Upper lobe of right lung (tissue), 1 donor: ENCODE measurements around the gene TMEM200A. TPM values are rescaled to one million over a fixed set of nuclear protein-coding genes. Genes with fewer than 3 reads are reported as not detected.

Experiments used
- ATAC-seq: fragments of 200-7000 bp; cut with Tn5 transposase; one replicate; pipeline ENCODE4 v1.9.1; 2020; ENCODE audit warnings: mild to moderate bottlenecking, moderate library complexity
- DNase-seq: peaks from one replicate; pipeline ENCODE4 v3.0.0-alpha.2; 2020
- H3K27ac ChIP-seq: fragments of 200-600 bp; one replicate; pipeline ENCODE4 v1.8.0; 2022
- H3K27me3 ChIP-seq: fragments of 200-600 bp; one replicate; pipeline ENCODE4 v1.8.0; 2022; ENCODE audit warnings: mild to moderate bottlenecking
- H3K36me3 ChIP-seq: fragments of 200-600 bp; one replicate; pipeline ENCODE4 v1.8.0; 2022
- H3K4me1 ChIP-seq: fragments of 200-600 bp; one replicate; pipeline ENCODE4 v1.8.0; 2022
- H3K4me3 ChIP-seq: fragments of 200-600 bp; one replicate; pipeline ENCODE4 v1.8.0; 2022; ENCODE audit warnings: mild to moderate bottlenecking
- H3K9me3 ChIP-seq: fragments of 200-600 bp; one replicate; pipeline ENCODE4 v1.8.0; 2022
- intact Hi-C: fragments of 100-400 bp; cut with DNase I; formaldehyde crosslinking; loops from one replicate; pipeline ENCODE4 v1.11.0; 2022
- total RNA-seq: library from RNA; stranded (reverse); fragmentation: NEBNext Ultra II Directional; extraction: Animal tissue kit (Norgen Biotek cat#: 25700); gene quantifications from one replicate; pipeline ENCODE4 v1.2.1, GENCODE V29; 2021
- TF ChIP-seq, protein P1 (sequence below): fragments of 200-600 bp; IDR thresholded peaks from one replicate; pipeline ENCODE4 v1.8.0; 2022; ENCODE audit warnings: antibody characterized with exemption
- donor health status: DM: no; HTN: yes; CAD: no; lungs with severe emphysema.

Gene TMEM200A
- total RNA-seq, 1 donor from 2014 or later, result 5.9 TPM

DNA sequence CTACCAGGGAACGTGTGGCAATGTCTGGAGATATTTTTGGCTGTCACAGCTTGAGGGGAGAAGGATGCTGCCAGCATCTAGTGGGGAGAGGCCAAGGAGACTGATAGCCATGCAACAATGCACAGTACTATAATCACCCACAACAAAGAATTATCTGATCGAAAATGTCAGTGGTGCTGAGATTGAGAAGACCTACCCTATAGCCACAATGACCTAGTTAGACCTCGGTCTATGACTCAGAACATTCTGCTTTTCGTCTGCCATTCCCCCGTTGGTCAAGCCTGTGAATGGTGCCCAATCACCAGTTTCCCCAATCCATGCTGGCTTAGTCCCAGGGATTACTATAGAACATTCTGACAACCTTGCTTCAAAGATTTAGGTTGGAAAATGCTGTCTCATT is 93.5 kb downstream of the TMEM200A start:
- TF ChIP-seq, protein P1, sequence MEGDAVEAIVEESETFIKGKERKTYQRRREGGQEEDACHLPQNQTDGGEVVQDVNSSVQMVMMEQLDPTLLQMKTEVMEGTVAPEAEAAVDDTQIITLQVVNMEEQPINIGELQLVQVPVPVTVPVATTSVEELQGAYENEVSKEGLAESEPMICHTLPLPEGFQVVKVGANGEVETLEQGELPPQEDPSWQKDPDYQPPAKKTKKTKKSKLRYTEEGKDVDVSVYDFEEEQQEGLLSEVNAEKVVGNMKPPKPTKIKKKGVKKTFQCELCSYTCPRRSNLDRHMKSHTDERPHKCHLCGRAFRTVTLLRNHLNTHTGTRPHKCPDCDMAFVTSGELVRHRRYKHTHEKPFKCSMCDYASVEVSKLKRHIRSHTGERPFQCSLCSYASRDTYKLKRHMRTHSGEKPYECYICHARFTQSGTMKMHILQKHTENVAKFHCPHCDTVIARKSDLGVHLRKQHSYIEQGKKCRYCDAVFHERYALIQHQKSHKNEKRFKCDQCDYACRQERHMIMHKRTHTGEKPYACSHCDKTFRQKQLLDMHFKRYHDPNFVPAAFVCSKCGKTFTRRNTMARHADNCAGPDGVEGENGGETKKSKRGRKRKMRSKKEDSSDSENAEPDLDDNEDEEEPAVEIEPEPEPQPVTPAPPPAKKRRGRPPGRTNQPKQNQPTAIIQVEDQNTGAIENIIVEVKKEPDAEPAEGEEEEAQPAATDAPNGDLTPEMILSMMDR, result no peak
- H3K36me3 ChIP-seq, result no peaks in the 10 kb centered on the region
- H3K9me3 ChIP-seq, result no peaks in the 10 kb centered on the region
- H3K27me3 ChIP-seq, result no peaks in the 10 kb centered on the region
- no peak overlapping the region for H3K4me3 ChIP-seq
- no peak for DNase-seq
- H3K27ac ChIP-seq, result no peak overlapping the region
- ATAC-seq, result no peak
- no peaks in the 10 kb centered on the region for H3K4me1 ChIP-seq
- intact Hi-C loops, result no loop called here

DNA sequence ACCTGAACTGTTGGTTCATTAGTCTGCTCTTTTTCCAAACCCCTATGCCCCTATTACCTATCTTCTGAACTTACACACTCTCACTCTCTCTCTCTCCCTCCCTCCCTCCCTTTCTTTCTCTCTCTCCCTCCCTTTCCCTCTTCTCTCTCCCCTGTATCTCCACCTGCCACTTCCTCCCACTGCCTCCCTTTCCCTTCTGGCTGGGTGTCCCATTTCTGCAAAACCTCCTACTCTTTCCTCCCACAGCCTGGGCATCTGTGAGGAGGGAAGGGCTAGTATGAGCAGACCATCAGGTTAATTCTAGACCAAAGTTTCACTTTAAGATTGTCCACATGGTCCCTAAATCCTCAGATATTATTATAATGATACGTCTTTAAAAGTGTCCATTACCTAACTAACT is 95.1 kb downstream of the TMEM200A start:
- Histone ChIP-seq H3K4me3 (no peak overlapping the region), H3K9me3 (no peaks in the 10 kb centered on the region), H3K27ac (no peak overlapping the region), H3K27me3 (no peaks in the 10 kb centered on the region), H3K4me1 (no peaks in the 10 kb centered on the region), H3K36me3 (no peaks in the 10 kb centered on the region)
- DNase-seq (no peak), ATAC-seq (no peak)
- TF ChIP-seq, protein P1, result no peak
- intact Hi-C loops, result no loop called here

DNA sequence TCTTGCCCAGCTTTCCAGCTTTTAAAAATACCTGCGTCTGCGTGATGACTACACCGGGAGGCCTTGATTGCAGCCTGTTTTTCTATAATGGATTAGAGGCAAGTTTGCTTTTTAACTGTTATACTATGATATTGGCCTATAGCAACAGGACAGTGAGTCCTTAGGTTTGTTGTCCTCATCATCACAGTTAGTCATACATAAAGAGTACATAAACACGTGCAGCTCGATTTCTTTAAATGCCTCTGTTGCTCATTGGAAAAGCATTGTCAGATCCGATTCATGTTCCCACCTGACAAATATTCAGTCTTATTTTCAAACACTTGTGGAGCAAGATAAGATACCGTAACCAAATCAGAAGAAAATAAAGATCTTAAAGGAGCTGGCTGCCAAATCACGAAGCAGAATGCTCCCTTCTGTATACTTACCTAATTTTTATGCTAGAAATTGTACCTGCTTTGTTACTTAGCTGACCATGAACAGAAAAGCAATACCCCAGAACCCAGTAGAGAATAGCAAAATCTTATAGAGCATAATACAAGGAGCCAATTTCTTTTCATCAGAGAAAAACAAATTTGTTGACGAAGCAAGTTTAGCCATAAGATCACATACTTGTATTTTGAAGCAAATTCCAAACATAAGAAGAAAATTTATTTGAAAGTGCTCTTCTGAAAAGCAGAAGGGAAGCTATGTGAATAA is 100.4 kb downstream of the TMEM200A start:
- no peak for ATAC-seq
- Histone ChIP-seq H3K27me3 (no peaks in the 10 kb centered on the region), H3K4me1 (no peaks in the 10 kb centered on the region), H3K27ac (no peak overlapping the region), H3K36me3 (no peaks in the 10 kb centered on the region), H3K9me3 (no peaks in the 10 kb centered on the region), H3K4me3 (no peak overlapping the region)
- no peak for DNase-seq
- TF ChIP-seq, protein P1, result no peak
- intact Hi-C loops, result no loop called here

DNA sequence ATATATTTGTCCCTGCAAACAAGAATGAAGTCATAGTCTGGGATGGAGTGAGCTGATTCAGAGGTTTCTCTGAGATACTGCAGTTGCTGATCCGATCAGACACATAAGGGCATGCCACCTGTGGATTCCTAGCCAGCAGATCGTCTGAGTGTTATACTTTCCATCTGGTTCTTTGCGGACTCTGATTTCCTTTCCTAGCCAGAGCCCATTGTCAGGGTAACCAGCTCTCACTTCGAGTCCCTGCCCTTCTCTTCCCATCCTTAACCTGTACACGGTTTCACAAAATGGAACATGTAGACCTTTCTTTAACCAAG is 100.9 kb downstream of the TMEM200A start:
- intact Hi-C loops, result no loop called here
- H3K36me3 ChIP-seq, result no peaks in the 10 kb centered on the region

DNA sequence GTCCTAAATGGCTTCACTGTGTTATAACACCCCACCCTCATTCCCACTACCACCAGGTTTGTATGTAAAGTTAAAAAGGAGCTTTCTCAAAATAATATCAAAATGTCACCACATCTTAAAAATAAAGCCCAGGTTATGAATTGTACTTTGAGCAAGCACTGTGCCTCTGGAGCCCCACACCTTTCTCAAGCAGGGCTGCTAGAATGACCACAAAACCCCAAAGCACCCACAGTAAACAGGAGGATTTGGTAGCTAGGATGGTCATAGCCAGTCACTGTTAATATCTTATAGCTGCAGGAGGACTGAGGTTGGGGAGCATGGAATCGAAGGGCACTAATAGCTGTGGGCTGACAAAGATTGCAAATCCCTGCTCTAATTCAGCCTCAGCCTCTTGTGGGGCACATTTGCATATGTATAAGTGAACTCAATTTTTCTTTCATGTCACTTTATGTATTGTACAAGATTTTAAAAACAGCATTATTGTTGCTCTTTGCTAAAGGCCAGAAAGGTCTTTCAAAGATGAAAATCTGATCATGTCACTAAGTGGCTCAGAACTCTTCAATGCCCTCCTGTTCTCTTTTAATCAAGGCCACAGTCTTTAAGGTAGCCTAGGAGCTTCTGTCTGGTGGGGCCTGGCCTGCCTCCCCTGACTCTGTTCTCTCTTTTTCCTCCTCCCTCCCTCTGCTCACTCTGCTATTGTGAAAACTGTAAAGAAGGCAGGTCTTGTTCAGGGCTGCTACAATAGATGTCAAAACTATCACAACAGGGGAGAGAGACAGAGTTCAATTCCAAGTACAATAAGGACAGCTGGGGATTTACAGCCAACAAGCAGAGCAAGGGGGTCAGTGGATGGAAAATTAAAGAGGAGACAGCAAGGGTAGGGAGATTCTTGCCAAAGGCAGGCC is 101.6 kb downstream of the TMEM200A start:
- Histone ChIP-seq H3K27me3 (no peaks in the 10 kb centered on the region), H3K36me3 (no peaks in the 10 kb centered on the region), H3K27ac (no peak overlapping the region), H3K4me3 (no peak overlapping the region), H3K9me3 (no peaks in the 10 kb centered on the region), H3K4me1 (no peaks in the 10 kb centered on the region)
- intact Hi-C loops, result no loop called here
- DNase-seq, result no peak
- ATAC-seq, result no peak
- TF ChIP-seq, protein P1, result no peak

More for the DNA sequence above, 100.9 kb downstream of the TMEM200A start:
- DNase-seq (no peak), ATAC-seq (no peak)
- Histone ChIP-seq H3K27ac (no peak overlapping the region), H3K4me3 (no peak overlapping the region), H3K27me3 (no peaks in the 10 kb centered on the region), H3K4me1 (no peaks in the 10 kb centered on the region), H3K9me3 (no peaks in the 10 kb centered on the region)
- TF ChIP-seq, protein P1, result no peak
